Iris pigment epithelial cell (primary cell): Measurements from ENCODE around the gene C9orf40.

Source experiments
- DNase-seq: peaks from one replicate; pipeline ENCODE4 v3.0.0-alpha.2; 2011; ENCODE audit warnings: low read depth

Gene C9orf40

GRCh38 chr9:74940600-74940999 lies 12.1 kb downstream of the C9orf40 start:
- peak; percentile 9 for DNase-seq

GRCh38 chr9:74935008-74935407 lies 17.7 kb downstream of the C9orf40 start:
- peak; percentile 12 for DNase-seq

- no peak for DNase-seq
Observed at GRCh38 chr9:74921737-74922136, 31.0 kb downstream of the C9orf40 start.

- peak; percentile 4 for DNase-seq
Observed at GRCh38 chr9:74920944-74921626, 31.6 kb downstream of the C9orf40 start.

GRCh38 chr9:74910036-74910435 lies 42.7 kb downstream of the C9orf40 start:
- DNase-seq: no peak

GRCh38 chr9:74908665-74909064 lies 44.0 kb downstream of the C9orf40 start:
- no peak for DNase-seq

GRCh38 chr9:74907085-74907484 lies 45.6 kb downstream of the C9orf40 start:
- no peak for DNase-seq

- no peak for DNase-seq
Observed at GRCh38 chr9:74901001-74901400, 51.7 kb downstream of the C9orf40 start.
